NCI-H146 (cell line): ENCODE data around the gene XRCC1.
"Not testable (repeated sequence)": the region's sequence is repeated elsewhere in the genome, so short reads cannot be mapped to it uniquely, and the experiment has no call there.

Experiments
- DNase-seq: peaks from one replicate; lab custom pipeline; 2025; lab: John Stamatoyannopoulos, UW

The XRCC1 gene

GRCh38 chr19:43545981-43546380 is 29.3 kb downstream of the XRCC1 start:
- no peak for DNase-seq

GRCh38 chr19:43545276-43545675 is 30.1 kb downstream of the XRCC1 start:
- DNase-seq: no peak

- no peak for DNase-seq
These were observed 31.2 kb downstream of the XRCC1 start for GRCh38 chr19:43544077-43544476.

GRCh38 chr19:43541920-43542650 is 33.2 kb downstream of the XRCC1 start:
- no peak for DNase-seq

GRCh38 chr19:43540381-43540780 is 34.9 kb downstream of the XRCC1 start:
- no peak for DNase-seq

GRCh38 chr19:43538922-43539321 is 36.4 kb downstream of the XRCC1 start:
- no peak for DNase-seq

GRCh38 chr19:43534816-43535761 is 40.2 kb downstream of the XRCC1 start:
- peak; percentile 24 for DNase-seq

- DNase-seq: no peak
These were observed 41.0 kb downstream of the XRCC1 start for GRCh38 chr19:43534305-43534815.

- peak; percentile 99 for DNase-seq
These were observed 41.6 kb downstream of the XRCC1 start for GRCh38 chr19:43533546-43534304.

GRCh38 chr19:43532962-43533545 is 42.3 kb downstream of the XRCC1 start, which contains the start of gene ZNF575:
Gene ZNF575 (plus strand): TSS chr19:43533188. CDS start chr19:43534423, 1,235 bp downstream.
- peak; percentile 97 for DNase-seq

GRCh38 chr19:43532571-43532961 is 42.8 kb downstream of the XRCC1 start:
- peak; percentile 81 for DNase-seq

- DNase-seq: no peak
These were observed 47.3 kb downstream of the XRCC1 start for GRCh38 chr19:43527860-43528622.

GRCh38 chr19:43526884-43527859 is 48.2 kb downstream of the XRCC1 start, which contains the start of gene ETHE1:
Gene ETHE1 (minus strand): TSS chr19:43527201. CDS start chr19:43527177, 24 bp downstream.
- DNase-seq: peak; percentile 88

- no peak for DNase-seq
These were observed 49.2 kb downstream of the XRCC1 start for GRCh38 chr19:43525836-43526771.

GRCh38 chr19:43524922-43525835 is 50.1 kb downstream of the XRCC1 start:
- no peak for DNase-seq

- not testable (repeated sequence) for DNase-seq
These were observed 51.6 kb downstream of the XRCC1 start for GRCh38 chr19:43523696-43524095.

GRCh38 chr19:43522929-43523328 is 52.4 kb downstream of the XRCC1 start:
- no peak for DNase-seq
